Neural progenitor cell (in vitro differentiated cells): ENCODE results near the gene LPAR2.

Experiments
- EZH2 ChIP-seq: fragments of 200-600 bp; sonication (generic); IDR thresholded peaks from 2 replicates; pipeline ENCODE4 v1.6.1; 2017; ENCODE audit warnings: antibody characterized with exemption, mild to moderate bottlenecking, moderate library complexity
- TF ChIP-seq, protein P1 (sequence below): fragments of 200-600 bp; sonication (generic); IDR thresholded peaks from 2 replicates; pipeline ENCODE4 v1.5.1; 2017; ENCODE audit warnings: antibody characterized with exemption, mild to moderate bottlenecking

DNA sequence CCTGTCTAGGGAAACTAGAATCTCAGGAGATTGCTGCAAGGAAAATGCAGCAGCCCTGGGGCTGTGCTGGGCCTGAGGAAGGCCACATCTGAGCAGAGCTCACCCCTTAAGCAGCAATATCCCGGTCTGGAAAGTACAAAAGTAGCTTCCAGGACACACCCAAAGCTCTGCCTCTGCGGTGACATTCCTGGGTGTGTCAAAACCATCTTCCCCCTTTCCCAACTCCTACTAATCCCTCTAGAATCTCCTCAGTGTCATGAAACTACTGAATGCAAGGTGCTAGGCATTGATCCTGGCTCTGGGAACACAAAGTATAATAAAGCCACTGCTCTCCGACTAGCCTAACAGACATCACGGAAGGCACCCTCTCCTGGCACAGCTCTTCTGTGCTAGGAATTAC is 14.5 kb downstream of the LPAR2 start:
- TF ChIP-seq, protein P1, sequence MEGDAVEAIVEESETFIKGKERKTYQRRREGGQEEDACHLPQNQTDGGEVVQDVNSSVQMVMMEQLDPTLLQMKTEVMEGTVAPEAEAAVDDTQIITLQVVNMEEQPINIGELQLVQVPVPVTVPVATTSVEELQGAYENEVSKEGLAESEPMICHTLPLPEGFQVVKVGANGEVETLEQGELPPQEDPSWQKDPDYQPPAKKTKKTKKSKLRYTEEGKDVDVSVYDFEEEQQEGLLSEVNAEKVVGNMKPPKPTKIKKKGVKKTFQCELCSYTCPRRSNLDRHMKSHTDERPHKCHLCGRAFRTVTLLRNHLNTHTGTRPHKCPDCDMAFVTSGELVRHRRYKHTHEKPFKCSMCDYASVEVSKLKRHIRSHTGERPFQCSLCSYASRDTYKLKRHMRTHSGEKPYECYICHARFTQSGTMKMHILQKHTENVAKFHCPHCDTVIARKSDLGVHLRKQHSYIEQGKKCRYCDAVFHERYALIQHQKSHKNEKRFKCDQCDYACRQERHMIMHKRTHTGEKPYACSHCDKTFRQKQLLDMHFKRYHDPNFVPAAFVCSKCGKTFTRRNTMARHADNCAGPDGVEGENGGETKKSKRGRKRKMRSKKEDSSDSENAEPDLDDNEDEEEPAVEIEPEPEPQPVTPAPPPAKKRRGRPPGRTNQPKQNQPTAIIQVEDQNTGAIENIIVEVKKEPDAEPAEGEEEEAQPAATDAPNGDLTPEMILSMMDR: no peak
- no peak for TF ChIP-seq EZH2
